AG09309 (cell line): Measurements from ENCODE around the gene CAV3.
A peak's percentile ranks its signal among the peaks of the same experiment; 100 is the strongest.

ENCODE experiments used
- DNase-seq: peaks from one replicate; pipeline ENCODE4 v3.0.0-alpha.2; 2010; ENCODE audit warnings: low read depth
- H3K4me3 ChIP-seq: 2 replicates; pipeline ENCODE4 v1.5.1; 2011; ENCODE audit warnings: mild to moderate bottlenecking, low read depth, low read length, moderate library complexity; ENCODE audit not compliant: control insufficient read depth
- TF ChIP-seq, protein P1 (sequence below): IDR thresholded peaks from 2 replicates; pipeline ENCODE4 v1.5.1; 2011; ENCODE audit warnings: mild to moderate bottlenecking, low read depth, low read length, inconsistent platforms; ENCODE audit not compliant: insufficient read depth, control insufficient read depth; ENCODE audit errors: missing control alignments

CAV3 gene

DNA sequence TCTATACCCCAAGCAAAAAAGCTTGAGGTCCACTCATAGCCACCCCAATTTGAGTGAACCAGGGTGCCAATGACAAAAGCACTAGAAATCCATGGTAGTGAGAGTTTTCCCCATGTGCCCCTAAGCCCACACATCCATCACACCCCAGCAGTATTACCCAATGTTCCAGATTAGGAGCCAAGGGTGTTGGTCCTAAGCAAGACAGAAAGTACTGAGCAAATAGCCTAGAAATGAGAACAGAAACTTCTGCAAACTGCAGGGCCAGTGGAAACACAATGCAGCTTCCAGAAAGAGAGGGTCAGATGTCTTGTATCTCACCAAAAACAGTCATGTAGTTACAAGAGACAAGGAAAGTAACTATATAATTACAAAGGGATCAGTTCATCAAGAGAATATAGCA lies 46.7 kb downstream of the CAV3 start:
- DNase-seq: no peak
- TF ChIP-seq, protein P1, sequence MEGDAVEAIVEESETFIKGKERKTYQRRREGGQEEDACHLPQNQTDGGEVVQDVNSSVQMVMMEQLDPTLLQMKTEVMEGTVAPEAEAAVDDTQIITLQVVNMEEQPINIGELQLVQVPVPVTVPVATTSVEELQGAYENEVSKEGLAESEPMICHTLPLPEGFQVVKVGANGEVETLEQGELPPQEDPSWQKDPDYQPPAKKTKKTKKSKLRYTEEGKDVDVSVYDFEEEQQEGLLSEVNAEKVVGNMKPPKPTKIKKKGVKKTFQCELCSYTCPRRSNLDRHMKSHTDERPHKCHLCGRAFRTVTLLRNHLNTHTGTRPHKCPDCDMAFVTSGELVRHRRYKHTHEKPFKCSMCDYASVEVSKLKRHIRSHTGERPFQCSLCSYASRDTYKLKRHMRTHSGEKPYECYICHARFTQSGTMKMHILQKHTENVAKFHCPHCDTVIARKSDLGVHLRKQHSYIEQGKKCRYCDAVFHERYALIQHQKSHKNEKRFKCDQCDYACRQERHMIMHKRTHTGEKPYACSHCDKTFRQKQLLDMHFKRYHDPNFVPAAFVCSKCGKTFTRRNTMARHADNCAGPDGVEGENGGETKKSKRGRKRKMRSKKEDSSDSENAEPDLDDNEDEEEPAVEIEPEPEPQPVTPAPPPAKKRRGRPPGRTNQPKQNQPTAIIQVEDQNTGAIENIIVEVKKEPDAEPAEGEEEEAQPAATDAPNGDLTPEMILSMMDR: no peak
- H3K4me3 ChIP-seq: no peak overlapping the region

DNA sequence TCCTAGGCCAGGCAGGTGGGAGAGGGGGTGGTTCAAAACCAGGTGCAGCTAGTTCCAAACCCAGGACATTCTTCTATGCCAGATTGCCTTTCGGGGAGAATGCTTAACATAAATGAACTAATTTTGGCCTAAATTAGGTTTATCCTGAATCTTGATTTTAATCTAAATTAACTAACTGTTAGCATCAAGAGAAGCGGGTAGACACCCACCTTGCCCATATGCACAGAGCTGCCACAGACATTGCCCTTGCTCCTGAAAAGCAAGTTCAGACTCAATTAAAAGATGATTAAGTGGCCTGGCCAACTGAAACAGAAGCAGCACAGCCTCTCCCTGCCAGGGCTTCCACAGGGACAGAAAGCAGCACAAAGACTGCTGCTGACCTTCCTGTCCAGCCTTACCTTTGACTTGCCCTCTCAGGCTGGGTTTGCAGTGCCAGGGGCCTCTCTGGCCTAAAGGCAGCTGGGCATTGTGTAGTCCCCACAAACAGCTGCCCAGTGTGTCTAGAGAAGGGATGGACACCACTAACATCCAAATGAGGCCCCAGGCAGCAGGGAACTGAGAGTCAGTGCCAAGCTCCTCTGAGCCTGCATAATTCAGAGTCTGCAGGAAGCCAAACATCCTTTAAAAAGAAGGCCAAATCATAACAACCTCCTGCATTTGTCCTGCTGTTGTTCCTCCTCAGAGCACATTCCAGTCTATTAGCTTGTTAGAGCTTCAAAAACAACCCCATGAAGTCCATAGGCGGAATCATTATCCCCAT lies 51.3 kb downstream of the CAV3 start:
- DNase-seq: no peak
- TF ChIP-seq, protein P1: no peak

DNA sequence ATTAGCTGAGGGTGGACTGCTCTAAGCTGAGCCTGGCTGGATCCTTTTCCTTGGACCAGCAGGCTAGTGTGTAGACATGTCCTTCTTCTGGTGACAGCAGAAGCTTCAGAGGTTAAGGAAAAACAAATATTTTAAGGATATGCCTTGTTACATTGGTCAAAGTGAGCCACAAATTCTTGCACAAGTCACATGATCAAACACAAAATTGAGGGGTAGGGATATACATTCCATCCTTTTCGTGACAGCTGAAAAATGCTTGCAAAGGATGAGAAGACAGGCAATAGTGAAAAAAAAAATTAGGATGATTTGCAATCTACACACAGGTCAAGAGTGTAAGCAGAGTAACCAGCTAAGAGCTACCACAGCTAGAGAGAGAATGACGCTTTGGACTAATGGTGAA lies 56.9 kb downstream of the CAV3 start:
- DNase-seq: no peak
- TF ChIP-seq, protein P1: no peak
- H3K4me3 ChIP-seq: no peak overlapping the region

More for the DNA sequence above, 51.3 kb downstream of the CAV3 start:
- no peak overlapping the region for H3K4me3 ChIP-seq

DNA sequence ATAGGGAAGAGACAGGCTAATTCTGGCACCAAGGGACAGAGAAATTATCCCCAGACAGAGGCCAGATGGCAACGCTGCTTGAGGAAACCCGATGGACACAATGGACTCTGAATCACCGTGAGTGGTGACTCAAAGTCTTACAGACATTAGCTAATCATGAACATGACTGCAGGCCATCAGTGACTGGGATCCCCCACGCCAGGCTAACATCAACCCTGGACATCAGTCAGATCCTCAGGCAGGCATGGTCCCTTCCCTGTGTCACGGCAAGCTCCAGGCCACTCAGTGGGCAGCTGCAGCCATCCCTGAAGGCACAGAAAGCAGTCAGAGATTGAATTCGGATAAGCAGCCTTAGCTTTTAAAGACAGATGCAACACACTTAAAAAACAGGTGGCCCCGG lies 59.6 kb downstream of the CAV3 start:
- DNase-seq: peak; percentile 33
- no peak overlapping the region for H3K4me3 ChIP-seq

DNA sequence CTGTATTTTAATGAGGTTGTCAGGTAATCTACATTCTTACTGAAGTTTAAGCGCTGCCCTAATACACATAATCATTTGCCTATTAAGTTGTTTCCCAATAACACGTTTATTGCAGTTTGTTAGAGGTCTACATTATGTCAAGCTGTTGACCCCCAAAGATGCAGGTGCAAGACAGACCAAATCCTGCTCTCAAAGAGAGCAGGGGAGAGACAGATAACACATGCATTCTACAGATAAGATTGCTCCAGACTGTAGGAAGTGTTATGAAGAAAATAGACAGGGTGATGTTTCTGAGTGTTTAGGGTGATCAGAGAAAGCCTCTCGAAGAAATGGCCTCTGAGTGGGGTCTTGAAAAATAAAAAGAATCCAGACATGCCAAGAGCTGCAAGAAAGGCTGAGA lies 60.6 kb downstream of the CAV3 start:
- H3K4me3 ChIP-seq: no peak overlapping the region
- DNase-seq: no peak
- TF ChIP-seq, protein P1: no peak

More for the DNA sequence above, 59.6 kb downstream of the CAV3 start:
- TF ChIP-seq, protein P1: no peak
